ENCODE measurements around the gene B4GALT5.

The B4GALT5 gene

GRCh38 chr20:49602345-49603208 is 111.1 kb downstream of the B4GALT5 start:
- WGBS, 2 experiments (ENCODE audit: insufficient coverage in 2 of 2), result 96 to 100% methylated on average over 3 to 4 of the region's 9 CpGs
- Histone ChIP-seq H3K27ac (ENCODE audit: low read depth, low read length, severe bottlenecking) (no peak overlapping the region), H3K4me3 (ENCODE audit: extremely low read depth, insufficient read depth, low read length, poor library complexity, severe bottlenecking) (no peak overlapping the region), H3K9me3 (ENCODE audit: control insufficient read depth, low read length) (no peaks in the 10 kb centered on the region), H3K4me1 (ENCODE audit: control insufficient read depth, insufficient read depth, low read length, poor library complexity, severe bottlenecking) (no peaks in the 10 kb centered on the region), H3K36me3 (ENCODE audit: control insufficient read depth, insufficient read depth, low read length) (no peaks in the 10 kb centered on the region)

- H3K27ac ChIP-seq (ENCODE audit: low read depth, low read length, severe bottlenecking), result no peak overlapping the region
- H3K36me3 ChIP-seq (ENCODE audit: control insufficient read depth, insufficient read depth, low read length), result no peaks in the 10 kb centered on the region
- H3K4me3 ChIP-seq (ENCODE audit: extremely low read depth, insufficient read depth, low read length, poor library complexity, severe bottlenecking), result no peak overlapping the region
- H3K9me3 ChIP-seq (ENCODE audit: control insufficient read depth, low read length), result no peaks in the 10 kb centered on the region
- WGBS, 2 experiments (ENCODE audit: insufficient coverage in 2 of 2), result 90 to 91% methylated on average over 5 of the region's 5 CpGs
- no peaks in the 10 kb centered on the region for H3K4me1 ChIP-seq (ENCODE audit: control insufficient read depth, insufficient read depth, low read length, poor library complexity, severe bottlenecking)
Observed at GRCh38 chr20:49601153-49601924, 112.3 kb downstream of the B4GALT5 start.

GRCh38 chr20:49599746-49600113 is 113.9 kb downstream of the B4GALT5 start:
- no peak overlapping the region for H3K27ac ChIP-seq (ENCODE audit: low read depth, low read length, severe bottlenecking)
- WGBS, 2 experiments (ENCODE audit: insufficient coverage in 2 of 2), result 83 to 86% methylated on average over 1 to 2 of the region's 4 CpGs
- H3K4me1 ChIP-seq (ENCODE audit: control insufficient read depth, insufficient read depth, low read length, poor library complexity, severe bottlenecking), result peaks cover 9% of the 10 kb centered on the region
- H3K36me3 ChIP-seq (ENCODE audit: control insufficient read depth, insufficient read depth, low read length), result no peaks in the 10 kb centered on the region
- H3K9me3 ChIP-seq (ENCODE audit: control insufficient read depth, low read length), result no peaks in the 10 kb centered on the region
- no peak overlapping the region for H3K4me3 ChIP-seq (ENCODE audit: extremely low read depth, insufficient read depth, low read length, poor library complexity, severe bottlenecking)

GRCh38 chr20:49597825-49598395 is 115.8 kb downstream of the B4GALT5 start:
- H3K4me1 ChIP-seq (ENCODE audit: control insufficient read depth, insufficient read depth, low read length, poor library complexity, severe bottlenecking), result peaks cover 18% of the 10 kb centered on the region
- no peaks in the 10 kb centered on the region for H3K9me3 ChIP-seq (ENCODE audit: control insufficient read depth, low read length)
- no peak overlapping the region for H3K4me3 ChIP-seq (ENCODE audit: extremely low read depth, insufficient read depth, low read length, poor library complexity, severe bottlenecking)
- no peak overlapping the region for H3K27ac ChIP-seq (ENCODE audit: low read depth, low read length, severe bottlenecking)
- 93 to 94% methylated on average over 3 of the region's 4 CpGs for WGBS, 2 experiments (ENCODE audit: insufficient coverage in 2 of 2)
- no peaks in the 10 kb centered on the region for H3K36me3 ChIP-seq (ENCODE audit: control insufficient read depth, insufficient read depth, low read length)

DNA sequence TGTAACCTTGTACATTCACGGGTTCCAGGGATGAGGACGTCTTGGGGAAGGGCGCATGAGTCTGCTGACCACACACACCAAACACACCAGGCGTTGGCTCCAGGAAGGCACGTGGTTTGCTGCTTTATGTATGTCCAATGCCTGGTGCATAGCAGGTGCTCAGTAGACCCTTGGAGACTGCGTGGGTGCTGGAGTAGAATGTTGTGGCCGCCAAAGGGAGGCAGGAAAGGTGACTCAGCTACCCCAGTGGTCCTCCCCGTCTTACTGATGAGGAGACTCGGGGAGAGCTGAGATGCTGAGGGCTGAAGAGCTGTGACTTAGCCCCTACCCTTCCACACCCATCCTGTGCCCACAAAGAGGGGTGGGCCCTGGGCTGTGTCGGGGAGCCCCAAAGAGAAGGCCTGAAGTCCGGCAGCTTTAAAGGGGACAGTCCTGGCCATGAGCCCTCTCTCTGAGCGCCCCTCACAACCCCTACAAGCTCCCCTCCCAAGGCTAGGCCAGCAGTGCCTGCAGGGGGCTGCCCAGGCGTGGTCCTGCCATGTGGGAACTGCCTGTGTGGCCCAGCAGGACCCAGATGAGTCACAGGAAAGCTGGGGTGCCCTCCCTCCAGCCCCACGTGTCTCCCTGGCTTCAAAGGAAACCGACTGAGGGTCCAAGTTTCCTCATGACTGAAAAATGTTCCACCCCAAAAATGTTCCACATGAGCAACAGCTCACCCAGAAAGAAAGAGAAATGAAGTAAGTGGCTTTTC is 117.7 kb downstream of the B4GALT5 start:
- Histone ChIP-seq H3K27ac (ENCODE audit: low read depth, low read length, severe bottlenecking) (no peak overlapping the region), H3K36me3 (ENCODE audit: control insufficient read depth, insufficient read depth, low read length) (no peaks in the 10 kb centered on the region), H3K4me3 (ENCODE audit: extremely low read depth, insufficient read depth, low read length, poor library complexity, severe bottlenecking) (no peak overlapping the region), H3K4me1 (ENCODE audit: control insufficient read depth, insufficient read depth, low read length, poor library complexity, severe bottlenecking) (peaks cover 18% of the 10 kb centered on the region), H3K9me3 (ENCODE audit: control insufficient read depth, low read length) (no peaks in the 10 kb centered on the region)
- WGBS, 2 experiments (ENCODE audit: insufficient coverage in 2 of 2), result 84 to 95% methylated on average over 8 of the region's 15 CpGs

DNA sequence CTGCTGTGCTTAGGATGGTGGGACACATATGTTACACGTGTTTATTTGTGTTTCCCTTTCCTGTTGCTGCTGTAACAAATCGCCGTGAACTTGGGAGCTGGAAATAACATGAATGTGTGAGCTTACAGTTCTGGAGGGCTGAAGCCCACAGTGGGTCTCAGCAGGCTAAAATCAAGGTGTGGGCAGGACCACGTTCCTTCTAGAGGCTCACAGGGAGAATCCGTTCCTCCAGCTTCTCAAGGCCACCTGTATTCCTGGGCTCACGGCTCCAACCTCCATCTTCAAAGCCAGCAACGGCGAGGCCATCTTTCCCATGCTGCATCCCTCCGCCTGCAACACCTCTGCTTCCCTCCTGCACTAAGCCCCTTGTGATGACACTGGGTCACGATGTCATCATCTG is 118.3 kb downstream of the B4GALT5 start:
- Histone ChIP-seq H3K9me3 (ENCODE audit: control insufficient read depth, low read length) (no peaks in the 10 kb centered on the region), H3K4me3 (ENCODE audit: extremely low read depth, insufficient read depth, low read length, poor library complexity, severe bottlenecking) (no peak overlapping the region), H3K27ac (ENCODE audit: low read depth, low read length, severe bottlenecking) (no peak overlapping the region), H3K36me3 (ENCODE audit: control insufficient read depth, insufficient read depth, low read length) (no peaks in the 10 kb centered on the region), H3K4me1 (ENCODE audit: control insufficient read depth, insufficient read depth, low read length, poor library complexity, severe bottlenecking) (peaks cover 18% of the 10 kb centered on the region)
- WGBS, 2 experiments (ENCODE audit: insufficient coverage in 2 of 2), result 88 to 92% methylated on average over 10 of the region's 10 CpGs

DNA sequence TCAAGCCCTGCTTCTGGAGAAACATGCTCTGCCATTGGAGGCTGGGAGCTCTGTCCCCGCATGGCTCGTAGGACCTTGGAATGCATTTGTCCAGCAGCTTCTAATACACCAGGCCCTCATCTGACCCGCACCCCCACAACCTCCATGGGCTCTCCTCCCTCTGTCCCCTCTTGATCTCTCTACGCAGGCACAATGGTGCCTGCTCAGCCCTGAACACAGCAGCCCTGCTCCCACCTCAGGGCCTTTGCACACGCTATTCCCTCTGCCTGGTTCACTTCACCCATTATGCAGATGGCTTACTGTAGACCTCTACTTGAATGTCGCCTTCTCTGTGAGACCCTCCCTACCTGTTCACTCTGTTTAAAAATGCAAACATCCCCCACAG is 118.8 kb downstream of the B4GALT5 start:
- Histone ChIP-seq H3K4me3 (ENCODE audit: extremely low read depth, insufficient read depth, low read length, poor library complexity, severe bottlenecking) (no peak overlapping the region), H3K36me3 (ENCODE audit: control insufficient read depth, insufficient read depth, low read length) (no peaks in the 10 kb centered on the region), H3K9me3 (ENCODE audit: control insufficient read depth, low read length) (no peaks in the 10 kb centered on the region), H3K27ac (ENCODE audit: low read depth, low read length, severe bottlenecking) (no peak overlapping the region), H3K4me1 (ENCODE audit: control insufficient read depth, insufficient read depth, low read length, poor library complexity, severe bottlenecking) (peaks cover 18% of the 10 kb centered on the region)
- WGBS, 2 experiments (ENCODE audit: insufficient coverage in 2 of 2), result 93 to 94% methylated on average over 2 to 5 of the region's 6 CpGs

DNA sequence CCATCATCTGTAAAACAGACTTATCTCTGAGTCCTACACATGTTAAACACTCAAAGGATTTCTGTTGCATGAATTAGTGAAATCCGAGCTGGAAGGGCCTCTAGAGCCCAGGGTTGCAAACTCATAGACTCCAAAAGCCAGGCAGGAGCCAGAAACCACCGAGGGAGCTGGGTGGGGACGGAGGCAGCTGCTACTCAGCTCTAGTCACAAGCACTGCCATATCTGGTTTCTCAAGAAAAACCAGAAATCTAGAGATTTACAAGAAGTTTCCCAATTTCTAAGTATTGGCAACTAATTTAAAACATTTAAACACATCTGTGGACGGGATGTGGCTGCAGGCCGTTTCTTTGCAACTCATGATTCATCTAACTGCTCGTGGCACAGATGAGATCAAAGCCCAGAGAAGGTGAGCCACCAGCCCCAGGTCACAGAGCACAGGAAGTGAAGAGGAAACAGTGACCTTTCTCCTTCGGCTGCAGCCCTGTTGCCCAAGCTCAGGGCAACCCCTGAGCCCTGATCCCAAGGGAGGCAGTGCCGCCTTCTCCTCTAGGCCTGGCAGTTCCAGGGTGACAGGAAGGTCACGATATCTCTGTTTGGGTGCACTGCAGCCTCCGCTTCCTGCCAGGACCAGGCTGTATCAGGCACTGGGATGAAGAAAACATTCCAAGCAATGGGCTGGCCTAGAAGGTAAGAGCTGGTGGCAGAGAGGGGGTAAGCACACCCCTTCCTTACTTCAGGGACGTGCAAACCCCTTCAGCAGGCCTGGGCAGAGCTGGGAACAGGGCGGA is 119.3 kb downstream of the B4GALT5 start:
- whole genome bisulfite sequencing, 2 experiments (ENCODE audit: insufficient coverage in 2 of 2), result 83 to 90% methylated on average over 8 to 12 of the region's 12 CpGs
- Histone ChIP-seq H3K9me3 (ENCODE audit: control insufficient read depth, low read length) (no peaks in the 10 kb centered on the region), H3K27ac (ENCODE audit: low read depth, low read length, severe bottlenecking) (no peak overlapping the region), H3K4me1 (ENCODE audit: control insufficient read depth, insufficient read depth, low read length, poor library complexity, severe bottlenecking) (peaks cover 18% of the 10 kb centered on the region), H3K4me3 (ENCODE audit: extremely low read depth, insufficient read depth, low read length, poor library complexity, severe bottlenecking) (no peak overlapping the region), H3K36me3 (ENCODE audit: control insufficient read depth, insufficient read depth, low read length) (no peaks in the 10 kb centered on the region)

DNA sequence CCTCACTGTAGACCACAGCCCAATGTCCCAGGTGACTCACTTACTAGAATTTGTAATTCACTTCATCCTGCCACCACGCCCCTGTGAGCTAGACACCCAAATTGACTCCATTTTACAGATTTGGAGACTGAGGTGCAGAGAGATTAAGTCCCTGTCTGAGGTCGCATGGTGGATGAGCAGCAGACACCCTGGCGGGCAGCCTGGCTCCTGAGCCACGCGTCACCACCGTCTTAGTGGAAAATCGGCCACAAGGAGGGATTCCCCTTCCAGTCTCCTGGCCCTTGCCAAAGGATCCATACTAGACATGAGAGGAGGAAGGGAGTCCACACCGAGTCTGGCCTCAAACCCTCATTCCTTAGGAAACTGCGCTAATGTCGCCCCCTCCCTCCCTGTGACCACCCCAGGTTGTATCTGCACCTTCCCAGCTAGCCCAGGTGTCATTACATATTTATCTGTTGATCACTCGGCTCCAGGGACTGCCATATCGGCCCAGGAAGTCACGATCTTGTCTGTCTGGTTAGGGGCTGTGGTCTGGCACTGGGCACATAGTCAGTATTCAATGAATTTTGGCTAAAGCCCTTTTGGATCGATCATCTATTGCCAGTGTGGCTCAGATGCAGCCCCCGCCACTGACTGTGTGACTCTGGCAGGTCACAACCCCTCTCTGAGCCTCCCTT is 120.1 kb downstream of the B4GALT5 start:
- H3K27ac ChIP-seq (ENCODE audit: low read depth, low read length, severe bottlenecking), result no peak overlapping the region
- H3K9me3 ChIP-seq (ENCODE audit: control insufficient read depth, low read length), result no peaks in the 10 kb centered on the region
- no peak overlapping the region for H3K4me3 ChIP-seq (ENCODE audit: extremely low read depth, insufficient read depth, low read length, poor library complexity, severe bottlenecking)
- peaks cover 18% of the 10 kb centered on the region for H3K4me1 ChIP-seq (ENCODE audit: control insufficient read depth, insufficient read depth, low read length, poor library complexity, severe bottlenecking)
- 87 to 91% methylated on average over 8 to 13 of the region's 15 CpGs for WGBS, 2 experiments (ENCODE audit: insufficient coverage in 2 of 2)
- no peaks in the 10 kb centered on the region for H3K36me3 ChIP-seq (ENCODE audit: control insufficient read depth, insufficient read depth, low read length)

Measured in mesodermal cell (in vitro differentiated cells).